Lung microvascular endothelial cell (primary cell): ENCODE measurements around the gene KRT9. TPM values are rescaled to one million over a fixed set of nuclear protein-coding genes. Genes with fewer than 3 reads are reported as not detected.
"Not testable (repeated sequence)": the region's sequence is repeated elsewhere in the genome, so short reads cannot be mapped to it uniquely, and the experiment has no call there.

Experiments
- DNase-seq, 2 donors: peaks; one replicate each; pipeline versions ENCODE4 v3.0.0 to v3.0.0-alpha.2; 2010; ENCODE audit warnings: low read depth in 2 of 2
- total RNA-seq: library from RNA; depleted of rRNA; stranded (reverse); fragments of >200 nt; gene quantifications from 2 replicates; pipeline ENCODE4 v1.2.1, GENCODE V29; 2014

Gene KRT9
- total RNA-seq, 1 donor from 2014 or later, result not detected

DNA sequence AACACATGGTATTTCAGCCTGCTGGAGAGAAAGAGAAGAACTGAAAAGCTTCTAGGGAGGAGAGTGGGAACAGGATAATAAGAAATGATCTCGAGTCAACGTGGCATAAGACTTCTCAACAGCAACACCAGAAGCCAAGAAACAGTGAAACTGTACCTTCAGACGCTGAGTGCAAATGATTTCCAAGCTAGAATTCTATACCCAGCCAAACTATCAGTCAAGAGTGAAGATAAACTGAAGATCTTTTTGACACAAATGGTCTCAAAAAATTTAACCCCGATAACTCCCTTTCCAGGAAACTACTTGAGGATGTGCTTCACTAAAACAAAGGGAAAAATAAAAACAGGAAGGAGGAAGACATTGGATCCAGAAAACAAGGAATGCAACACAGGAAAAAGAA lies 35.1 kb upstream of the KRT9 start:
- DNase-seq, result not testable (repeated sequence)

DNA sequence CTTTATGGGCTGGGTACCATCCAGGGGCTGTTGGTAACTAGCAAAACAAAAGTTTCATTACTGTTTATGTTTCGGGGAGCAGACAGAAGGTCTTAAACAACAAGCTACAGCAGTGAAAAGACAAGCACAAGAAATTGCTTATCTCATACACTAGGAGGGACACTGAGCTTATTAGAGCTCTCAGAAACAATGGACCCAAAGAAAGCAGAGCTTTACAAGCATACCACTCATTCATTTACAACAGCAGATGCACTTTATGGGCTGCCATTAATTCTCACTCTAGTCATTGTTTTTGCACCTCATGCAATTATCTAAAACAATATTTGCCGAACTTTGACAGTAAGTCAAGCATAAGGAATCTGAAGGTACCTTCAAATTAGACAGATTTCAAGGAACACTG lies 30.7 kb upstream of the KRT9 start:
- DNase-seq, result no peak

DNA sequence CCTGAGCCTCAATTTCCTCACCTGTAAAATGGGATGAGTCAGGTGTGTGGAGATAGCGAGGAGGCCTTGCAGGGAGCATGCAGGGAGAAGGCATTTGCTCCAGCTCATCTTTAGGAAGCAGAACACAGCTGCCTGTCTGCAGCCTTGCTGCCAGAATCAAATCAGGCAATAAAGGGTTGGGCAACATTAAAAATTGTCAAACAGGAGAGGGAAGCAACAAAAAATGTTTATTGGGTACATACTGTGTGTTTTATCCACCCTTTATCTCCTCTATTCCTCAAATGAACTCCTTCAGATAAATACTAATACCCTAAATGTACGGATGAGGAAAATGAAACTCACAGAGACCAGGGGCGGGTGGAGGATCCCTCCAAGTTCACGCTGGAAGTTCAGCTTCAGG lies 28.5 kb upstream of the KRT9 start:
- DNase-seq, result no peak

DNA sequence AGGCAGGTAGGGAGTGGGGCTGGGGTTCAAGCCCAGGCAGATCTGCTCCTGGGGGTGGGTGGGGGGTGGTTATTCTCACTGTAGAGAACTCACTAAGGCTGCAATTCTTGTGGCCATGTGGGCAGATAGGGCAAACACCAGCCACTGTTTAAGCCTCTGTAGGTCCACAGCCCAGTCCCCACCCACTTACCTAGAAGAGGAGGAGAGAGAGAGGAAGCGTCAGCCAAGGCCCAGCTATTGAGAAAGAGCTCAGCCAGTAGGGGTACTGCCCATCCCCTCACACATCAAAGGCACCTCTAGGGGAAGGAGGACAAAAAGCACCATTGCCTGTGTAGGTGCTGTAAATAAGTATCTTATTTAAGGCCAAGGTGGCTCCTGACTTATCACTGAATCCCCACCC lies 27.8 kb upstream of the KRT9 start:
- DNase-seq, result no peak

DNA sequence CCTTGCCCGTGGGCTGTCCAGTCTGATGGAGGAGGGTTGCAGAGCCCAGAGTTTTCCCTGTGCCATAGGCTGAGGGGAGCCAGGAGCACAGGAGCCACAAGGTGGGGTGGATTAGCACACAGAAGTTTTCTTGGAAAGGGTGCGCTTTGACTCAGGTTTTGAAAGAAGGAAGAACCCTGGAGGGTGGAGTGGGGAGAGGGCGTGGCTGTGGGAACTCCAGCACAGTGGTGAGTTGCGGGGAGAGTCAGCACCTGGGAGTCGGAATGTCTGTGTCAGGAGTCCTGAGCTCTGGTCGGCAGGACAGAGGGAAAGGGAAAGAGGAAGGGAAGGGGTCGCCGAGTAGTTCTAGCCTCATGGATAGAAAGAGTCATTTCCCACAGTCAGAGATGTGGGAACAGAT lies 23.7 kb upstream of the KRT9 start:
- DNase-seq, result no peak

DNA sequence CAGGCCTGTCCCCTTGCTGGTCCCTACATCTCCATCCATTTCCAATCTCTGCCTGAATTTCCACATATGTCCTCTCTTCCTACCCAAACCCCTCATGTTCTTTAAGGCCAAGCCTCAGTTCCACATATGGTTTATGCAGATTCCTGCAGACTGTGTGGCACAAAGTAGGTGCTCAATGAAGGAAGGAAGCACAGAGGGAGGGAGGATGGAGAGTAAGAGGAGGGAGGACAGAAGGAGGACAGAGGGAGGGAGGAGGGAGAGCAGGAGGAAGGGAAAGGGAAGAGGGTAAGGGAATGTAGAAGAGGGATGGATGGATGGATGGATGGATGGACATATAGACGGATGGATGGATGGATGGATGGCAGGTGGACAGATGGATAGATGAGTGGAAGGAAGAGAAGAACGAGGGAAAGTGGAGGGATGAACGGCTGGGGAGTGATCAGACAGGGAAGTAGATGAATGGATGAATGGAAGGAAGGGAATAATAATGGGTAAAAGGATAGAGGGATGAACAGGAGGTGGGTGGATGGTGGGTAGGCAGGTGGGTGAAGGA lies 22.6 kb upstream of the KRT9 start:
- DNase-seq, result no peak

DNA sequence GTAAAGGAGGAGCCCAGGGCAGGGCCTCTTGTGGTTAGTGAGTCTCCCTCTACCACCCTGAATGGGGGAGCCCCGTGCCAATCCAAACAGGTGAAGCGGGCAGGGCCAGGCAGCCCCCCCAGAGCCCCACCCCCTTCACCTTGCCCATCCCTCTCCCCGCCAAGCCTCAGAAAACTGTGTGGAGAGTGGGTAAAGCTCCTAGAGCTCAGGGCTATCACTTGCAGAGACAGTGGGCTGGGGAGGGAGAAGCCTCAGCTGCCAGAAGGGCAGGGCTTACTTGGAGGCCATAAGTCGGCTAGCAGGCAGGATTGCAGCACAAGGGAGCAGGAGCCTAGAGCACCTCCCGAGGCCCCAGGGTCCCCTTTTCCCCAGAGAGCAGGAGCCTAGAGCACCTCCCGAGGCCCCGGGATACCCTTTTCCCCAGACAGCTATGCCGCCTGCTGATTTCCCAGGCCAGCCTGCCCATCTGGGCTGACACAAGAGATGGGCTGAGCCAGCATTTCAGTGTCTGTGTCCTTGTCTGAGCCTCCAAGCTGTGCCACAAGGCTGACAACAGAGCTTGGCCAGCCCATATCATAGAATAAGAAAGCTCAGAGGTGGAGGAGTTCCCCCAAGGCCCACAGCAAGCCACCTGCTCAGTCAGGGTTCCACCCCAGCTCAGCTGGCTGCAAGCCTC lies 21.6 kb upstream of the KRT9 start:
- DNase-seq, result no peak

DNA sequence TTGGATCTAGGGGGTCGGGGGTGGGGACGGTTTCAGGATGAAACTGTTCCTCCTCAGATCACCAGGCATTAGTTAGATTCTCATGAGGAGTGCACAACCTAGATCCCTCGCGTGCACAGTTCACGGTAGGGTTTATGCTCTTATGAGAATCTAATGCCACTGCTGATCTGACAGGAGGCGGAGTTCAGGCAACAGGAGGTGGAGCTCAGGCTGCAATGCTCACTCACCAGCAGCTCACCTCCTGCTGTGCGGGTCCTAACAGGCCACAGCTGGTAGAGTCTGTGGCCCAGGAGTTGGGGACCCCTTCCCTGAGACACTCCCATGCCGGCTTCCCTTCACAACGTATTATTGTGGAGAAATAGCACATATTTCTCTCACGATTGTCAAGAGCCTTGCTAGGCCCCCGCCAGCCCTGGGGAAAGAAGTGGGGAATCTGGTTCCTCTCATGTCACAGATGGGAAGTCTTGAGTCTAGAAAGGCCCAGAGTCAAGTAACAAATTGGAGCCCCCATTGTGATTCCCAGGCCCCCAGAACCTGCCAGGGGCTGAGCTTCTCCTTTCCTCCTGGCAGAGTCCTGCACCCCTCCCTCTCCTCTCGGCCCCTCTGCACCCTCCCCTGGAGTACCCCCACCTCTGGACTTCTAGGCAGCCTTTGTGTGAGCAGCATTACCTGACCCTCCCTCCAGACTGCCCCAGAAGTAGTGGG lies 20.9 kb upstream of the KRT9 start:
- DNase-seq, result no peak

DNA sequence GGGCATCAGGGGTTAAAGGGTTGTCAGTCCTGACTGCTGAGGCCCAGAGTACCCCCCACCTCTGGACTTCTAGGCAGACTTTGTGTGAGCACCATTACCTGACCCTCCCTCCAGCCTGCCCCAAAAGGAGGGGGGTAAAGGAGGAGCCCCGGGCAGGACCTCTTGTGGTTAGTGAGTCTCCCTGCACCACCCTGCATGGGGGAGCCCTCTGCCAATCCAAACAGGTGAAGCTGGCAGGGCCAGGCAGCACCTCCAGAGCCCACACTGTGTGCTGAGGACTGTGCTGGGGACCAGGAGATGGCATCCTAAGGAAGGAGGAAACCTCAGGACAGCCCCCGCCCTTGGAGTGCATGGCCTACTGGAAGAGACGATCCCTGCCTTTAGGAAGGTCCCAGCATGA lies 17.4 kb upstream of the KRT9 start:
- no peak for DNase-seq

DNA sequence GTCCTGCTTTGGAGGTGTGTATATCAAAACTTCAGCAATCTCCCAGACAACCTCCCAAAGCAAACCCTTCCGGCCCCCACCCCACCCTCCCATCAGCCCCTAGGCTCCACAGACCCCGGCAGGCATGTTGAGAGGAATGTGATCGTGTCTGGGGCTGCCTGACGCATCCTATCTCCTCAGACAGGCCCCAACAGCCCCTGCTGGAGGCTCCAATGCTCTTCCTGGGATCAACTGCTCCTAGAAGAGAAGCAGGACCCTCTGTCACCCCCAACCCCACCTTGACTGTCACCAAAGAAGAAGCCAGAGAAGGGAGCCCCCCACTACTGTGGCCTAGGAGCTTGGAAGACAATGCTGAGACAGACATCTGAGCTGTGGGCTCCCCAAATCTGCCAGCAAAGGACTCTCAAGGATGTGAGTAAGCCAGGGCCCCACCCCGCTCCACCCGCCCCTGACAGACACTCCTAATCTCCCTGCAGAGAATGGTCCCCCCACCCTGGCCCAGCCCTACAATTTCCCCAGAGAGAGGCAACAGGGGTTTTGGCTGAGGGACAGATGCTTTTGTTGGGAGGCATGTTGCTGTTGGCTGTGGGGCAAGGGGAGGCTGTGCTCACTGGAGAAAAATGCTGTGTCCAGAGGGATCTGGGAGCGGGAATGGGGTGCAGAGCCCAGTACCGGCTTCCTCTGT lies 16.4 kb upstream of the KRT9 start:
- DNase-seq, result no peak

DNA sequence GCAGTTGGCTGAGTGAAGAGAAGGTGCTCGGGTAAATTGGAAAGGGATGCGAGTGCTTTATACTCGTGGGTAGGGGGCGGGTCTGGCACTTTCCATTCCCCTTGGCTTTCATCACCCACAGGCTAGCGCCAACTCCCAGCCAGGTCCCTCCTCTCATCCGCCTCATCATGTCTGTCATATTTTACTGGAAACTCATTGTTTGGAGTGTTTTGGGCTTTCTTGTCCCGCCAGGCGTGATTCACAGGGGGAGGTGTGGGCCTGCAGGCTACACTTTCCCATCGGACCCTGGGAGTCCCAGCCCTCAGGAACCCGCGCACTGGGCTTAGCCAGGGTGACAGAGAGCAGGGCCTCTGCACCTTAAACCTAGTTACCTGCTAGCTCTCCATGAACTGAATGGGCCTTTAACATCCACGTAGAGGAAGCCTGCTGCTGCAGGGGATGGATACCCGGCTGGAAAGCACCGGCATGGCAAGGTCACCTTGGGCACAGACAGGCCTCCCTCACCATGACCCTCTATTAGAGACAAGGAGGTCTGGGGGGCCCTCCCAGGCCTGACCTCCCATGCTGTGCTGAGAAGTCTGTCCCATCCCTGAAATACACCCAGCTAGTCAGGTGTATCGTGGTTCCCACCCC lies 15.1 kb upstream of the KRT9 start, which contains the start of gene KRT14:
Gene KRT14 (minus strand): TSS at position 33 of the 633 bp plus-strand sequence. CDS start 61 bp downstream, outside the sequence.
- DNase-seq, result no peak

DNA sequence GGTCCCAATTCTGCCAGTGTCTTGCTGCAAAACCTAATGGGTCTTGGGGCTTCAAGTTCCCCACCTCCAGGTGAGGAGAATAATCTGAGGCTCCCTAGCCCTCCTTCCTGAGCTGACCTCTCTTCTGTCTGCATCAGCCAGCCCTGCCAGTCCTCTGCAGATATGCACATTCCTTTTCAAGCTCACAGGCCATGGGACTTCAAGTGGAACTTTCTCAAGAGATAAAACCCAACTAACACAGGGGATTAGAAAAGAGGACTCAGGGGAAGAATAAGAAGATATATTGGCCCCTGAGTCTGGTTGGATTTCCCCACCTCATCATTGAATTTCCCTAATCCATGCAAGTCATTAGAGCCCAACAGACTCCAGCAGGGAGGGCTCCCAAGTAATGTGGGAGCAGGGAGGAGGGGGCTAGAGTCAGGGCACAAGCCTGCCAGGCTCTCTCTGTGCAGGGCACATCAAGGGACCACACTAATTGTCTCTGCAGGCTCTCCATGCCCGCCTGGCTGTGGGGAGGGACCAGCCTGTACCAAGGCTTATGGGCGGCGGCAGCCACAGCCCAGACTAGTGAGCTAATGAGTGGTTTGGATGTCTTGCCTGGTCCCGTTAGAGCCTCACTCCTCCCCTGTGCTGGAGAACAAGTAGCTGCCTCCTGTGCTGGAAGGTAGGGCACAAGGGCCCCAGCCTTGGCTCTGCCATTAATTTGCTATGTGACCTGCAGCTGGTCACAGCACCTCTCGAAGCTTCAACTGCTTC lies 13.6 kb upstream of the KRT9 start:
- no peak for DNase-seq

DNA sequence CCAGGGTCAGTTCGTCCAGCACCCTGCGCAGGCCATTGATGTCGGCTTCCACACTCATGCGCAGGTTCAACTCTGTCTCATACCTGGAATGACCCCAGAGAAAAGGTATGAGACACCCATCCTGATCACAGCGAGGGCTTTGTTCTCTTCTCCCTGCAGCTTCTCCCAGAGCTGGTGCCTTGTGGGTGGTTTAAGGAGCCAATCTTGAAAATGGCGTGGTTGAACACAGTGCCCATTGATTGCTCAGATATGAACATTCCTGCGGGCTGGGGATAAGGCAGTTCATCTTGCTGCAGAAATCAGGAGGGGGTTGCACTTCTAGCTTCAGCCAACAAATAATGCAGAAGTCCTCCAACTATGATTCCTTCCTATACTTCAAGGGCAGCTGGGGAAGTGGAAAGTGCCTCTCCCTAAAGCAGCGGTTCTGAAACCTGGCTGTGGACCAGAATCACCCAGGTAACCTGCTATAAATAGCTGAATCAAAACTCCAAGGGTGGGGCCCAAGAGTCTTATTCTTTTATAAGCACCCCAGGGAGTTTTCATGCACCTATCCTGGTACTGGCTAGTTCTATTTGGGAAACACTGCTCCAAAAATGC lies 12.6 kb upstream of the KRT9 start:
- not testable (repeated sequence) for DNase-seq

DNA sequence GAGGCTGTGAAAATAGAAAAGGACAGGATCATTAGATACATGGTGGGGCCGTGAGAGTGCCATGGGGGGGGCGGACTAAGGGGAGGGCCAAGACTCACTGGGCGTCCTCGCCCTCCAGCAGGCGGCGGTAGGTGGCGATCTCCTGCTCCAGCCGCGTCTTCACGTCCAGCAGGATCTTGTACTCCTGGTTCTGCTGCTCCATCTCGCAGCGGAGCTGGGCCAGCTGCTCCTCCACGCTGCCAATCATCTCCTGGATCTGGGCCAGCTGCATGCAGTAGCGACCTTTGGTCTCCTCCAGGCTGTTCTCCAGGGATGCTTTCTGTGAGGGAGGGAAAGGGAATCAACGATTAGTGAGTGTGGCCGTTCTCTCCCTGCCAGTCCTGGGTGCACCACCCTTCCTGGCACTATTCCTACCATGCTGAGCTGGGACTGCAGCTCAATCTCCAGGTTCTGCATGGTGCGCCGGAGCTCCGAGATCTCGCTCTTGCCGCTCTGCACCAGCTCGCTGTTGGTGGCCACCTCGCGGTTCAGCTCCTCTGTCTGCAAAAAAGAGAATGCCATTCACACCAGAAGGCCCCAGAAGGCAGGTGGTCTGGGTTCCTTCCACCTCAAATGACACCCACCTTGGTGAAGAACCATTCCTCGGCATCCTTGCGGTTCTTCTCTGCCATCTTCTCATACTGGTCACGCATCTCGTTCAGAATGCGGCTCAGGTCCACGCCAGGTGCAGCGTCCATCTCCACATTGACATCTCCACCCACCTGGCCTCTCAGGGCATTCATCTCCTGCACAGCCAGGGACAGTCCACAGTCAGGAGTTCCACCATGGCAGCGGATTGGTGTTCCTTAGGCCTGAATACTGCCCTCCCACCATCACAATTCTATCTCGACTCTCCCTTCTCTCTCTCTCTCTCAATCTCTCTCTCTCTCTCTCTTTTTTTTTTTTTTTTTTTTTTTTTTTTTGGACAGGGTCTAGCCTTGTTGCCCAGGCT lies 11.6 kb upstream of the KRT9 start:
- DNase-seq, result no peak

DNA sequence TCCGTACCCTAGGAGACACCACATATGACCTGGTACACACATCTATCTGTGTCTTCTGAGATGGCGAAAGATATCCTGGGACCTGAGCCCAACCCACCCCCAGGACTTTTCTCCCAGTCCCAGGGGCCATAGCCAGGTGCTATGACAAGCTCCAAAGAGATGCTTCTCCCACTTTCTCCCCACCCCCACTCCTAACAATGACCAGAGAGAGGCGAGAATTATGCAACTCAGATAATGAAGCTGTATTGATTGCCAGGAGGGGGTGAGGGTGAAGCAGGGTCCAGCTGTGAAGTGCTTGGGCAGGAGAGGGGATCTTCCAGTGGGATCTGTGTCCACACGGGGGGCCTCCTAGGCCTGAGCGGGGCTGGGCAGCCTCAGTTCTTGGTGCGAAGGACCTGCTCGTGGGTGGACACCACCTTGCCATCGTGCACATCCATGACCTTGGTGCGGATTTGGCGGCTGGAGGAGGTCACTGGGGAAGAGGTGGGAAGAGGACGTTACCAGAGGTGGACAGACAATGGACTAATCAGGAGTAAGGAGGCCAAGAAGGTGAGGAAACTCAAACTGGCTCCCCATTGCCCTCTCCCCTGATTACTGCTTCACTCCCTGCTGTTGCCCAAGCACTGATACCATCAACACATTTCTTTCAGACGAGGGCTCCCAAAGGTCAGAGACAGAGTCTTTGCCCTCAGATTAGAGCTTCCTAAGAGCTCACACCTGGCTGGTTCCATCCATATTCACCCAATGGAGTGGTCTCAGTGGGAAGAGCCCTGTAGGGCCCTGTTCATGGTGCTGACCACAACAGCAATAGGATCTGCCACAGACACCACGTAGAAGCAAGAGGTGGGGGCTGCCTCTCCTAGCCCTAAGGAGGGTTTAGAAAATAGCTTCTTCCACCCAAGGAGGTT lies 10.5 kb upstream of the KRT9 start:
- DNase-seq, result not testable (repeated sequence)

DNA sequence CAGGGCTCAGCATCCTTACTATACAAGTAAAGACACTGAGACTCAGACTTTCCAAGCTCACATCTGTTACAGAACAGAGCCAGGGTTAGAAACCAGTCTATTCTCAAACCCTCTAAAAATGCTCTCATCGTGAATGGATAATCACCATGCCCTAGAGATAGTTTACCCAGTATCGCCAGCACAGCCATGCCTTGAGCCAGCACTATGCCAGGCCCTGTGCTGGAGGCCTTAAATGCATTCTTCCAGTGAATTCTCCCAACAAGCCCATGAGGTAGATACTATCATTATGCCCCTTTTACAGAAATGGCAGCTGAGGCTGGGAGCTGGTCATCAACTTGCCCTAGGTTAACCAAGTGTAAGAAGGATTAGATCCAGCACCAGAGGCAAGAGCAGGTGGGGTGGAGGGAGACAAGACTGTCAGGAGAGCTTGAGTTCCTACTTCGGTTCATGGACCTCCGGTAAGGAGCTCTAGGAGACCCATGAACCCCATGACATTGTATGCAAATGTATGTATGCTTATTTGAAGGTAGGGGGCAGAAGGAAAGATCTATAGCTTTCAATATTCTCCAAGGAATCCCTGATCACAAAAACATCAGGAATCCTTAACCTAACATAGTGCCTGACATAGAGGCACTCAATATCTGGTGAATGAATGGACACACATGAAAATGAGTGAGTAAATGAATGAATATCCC lies 9.7 kb upstream of the KRT9 start:
- no peak for DNase-seq

DNA sequence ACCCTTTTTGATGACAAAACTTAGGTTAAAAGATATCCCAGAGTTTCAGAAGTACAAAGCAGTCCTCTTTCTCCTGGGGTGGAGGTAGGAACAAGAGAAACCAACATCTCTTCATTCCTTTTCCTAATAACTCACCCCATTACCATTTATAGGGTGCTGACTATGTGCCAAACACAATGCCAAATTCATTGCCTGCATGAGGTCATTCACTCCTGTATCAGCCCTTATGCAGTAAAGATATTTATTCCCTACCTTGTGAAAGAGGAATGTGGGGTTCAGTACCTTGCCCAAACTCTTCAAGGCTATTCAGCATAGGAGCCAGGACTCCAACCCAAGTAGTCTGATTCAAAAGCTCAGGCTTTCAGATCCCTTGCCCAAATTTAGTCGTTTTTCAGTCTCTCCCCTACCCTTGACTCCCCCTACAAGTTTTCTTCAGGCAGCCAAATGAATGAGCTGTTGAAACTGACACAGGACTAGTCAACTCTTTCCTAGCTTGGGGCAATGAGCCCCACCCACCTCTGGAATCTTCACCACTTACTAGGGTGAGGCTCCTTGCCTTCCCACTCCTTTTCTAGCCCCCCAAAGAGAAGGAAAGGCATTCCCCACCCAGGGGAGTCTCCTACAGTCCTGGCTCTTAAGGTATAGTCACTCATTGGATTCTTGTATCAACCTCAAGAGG lies 9.0 kb upstream of the KRT9 start:
- DNase-seq, result no peak
